OCI-LY7 (cell line): Measurements from ENCODE around the gene SHC1. TPM values are rescaled to one million over a fixed set of nuclear protein-coding genes. Genes with fewer than 3 reads are reported as not detected.

Experiments
- BruUV-seq: library from RNA; stranded (reverse); fragments of 400-500 nt; replicated peaks from 2 replicates; lab custom pipeline; 2021; lab: Mats Ljungman, UMichigan
- CTCF ChIA-PET: fragments of 300-600 bp; sonication (Branson Sonifier 250); formaldehyde crosslinking; loops from one replicate; lab custom pipeline; 2022; ENCODE audit warnings: antibody characterized with exemption; ENCODE audit not compliant: unreplicated experiment; lab: Charles Lee
- POLR2A ChIA-PET: fragments of 300-600 bp; sonication (Branson Sonifier 250); formaldehyde crosslinking; loops from one replicate; lab custom pipeline; 2022; ENCODE audit warnings: antibody characterized with exemption; lab: Charles Lee
- DNase-seq: peaks from one replicate; pipeline ENCODE4 v3.0.0-alpha.2; 2015; ENCODE audit warnings: low spot score
- H2AFZ ChIP-seq: fragments of 200-600 bp; sonication (generic), shearing (Covaris generic); 2 replicates; pipeline ENCODE4 v1.6.1; 2014; ENCODE audit warnings: mild to moderate bottlenecking, antibody characterized with exemption, low read length, moderate library complexity
- H3K27ac ChIP-seq: fragments of 200-600 bp; sonication (generic); 2 replicates; pipeline ENCODE4 v1.5.1; 2014; ENCODE audit warnings: mixed run types, low read depth, mild to moderate bottlenecking, moderate library complexity, low read length, inconsistent platforms; ENCODE audit not compliant: poor library complexity, severe bottlenecking
- H3K36me3 ChIP-seq: fragments of 200-600 bp; sonication (generic); 2 replicates; pipeline ENCODE4 v1.6.1; 2014; ENCODE audit warnings: mild to moderate bottlenecking, antibody characterized with exemption, low read length, moderate library complexity, mixed read lengths; ENCODE audit not compliant: insufficient read depth
- H3K4me1 ChIP-seq: fragments of 200-600 bp; sonication (generic); 2 replicates; pipeline ENCODE4 v1.5.1; 2014; ENCODE audit warnings: mild to moderate bottlenecking, low read length; ENCODE audit not compliant: insufficient read depth, poor library complexity, severe bottlenecking
- H3K4me2 ChIP-seq: fragments of 200-600 bp; sonication (generic); 2 replicates; pipeline ENCODE4 v1.6.1; 2014; ENCODE audit warnings: mild to moderate bottlenecking, low read length
- H3K4me3 ChIP-seq: fragments of 200-600 bp; sonication (generic); 2 replicates; pipeline ENCODE4 v1.5.1; 2014; ENCODE audit warnings: mild to moderate bottlenecking, low read depth, low read length; ENCODE audit not compliant: poor library complexity, severe bottlenecking
- H3K79me2 ChIP-seq: fragments of 200-600 bp; sonication (generic); 2 replicates; pipeline ENCODE4 v1.6.1; 2016; ENCODE audit warnings: low read depth, mild to moderate bottlenecking, low read length, moderate library complexity, mixed read lengths; ENCODE audit not compliant: insufficient read depth
- H3K9me2 ChIP-seq: fragments of 200-600 bp; sonication (generic); 2 replicates; pipeline ENCODE4 v1.6.1; 2016; ENCODE audit warnings: mild to moderate bottlenecking, low read length, mixed read lengths; ENCODE audit not compliant: insufficient read depth
- H3K9me3 ChIP-seq: fragments of 200-600 bp; sonication (generic); 2 replicates; pipeline ENCODE4 v1.6.1; 2014; ENCODE audit warnings: mild to moderate bottlenecking, mixed run types, low read length, mixed read lengths
- H4K20me1 ChIP-seq: fragments of 200-600 bp; sonication (generic); 2 replicates; pipeline ENCODE4 v1.6.1; 2014; ENCODE audit warnings: mild to moderate bottlenecking, antibody characterized with exemption, low read length, moderate library complexity, mixed read lengths; ENCODE audit not compliant: insufficient read depth
- EZH2phosphoT487 ChIP-seq: fragments of 200-600 bp; sonication (generic); IDR thresholded peaks from 2 replicates; pipeline ENCODE4 v1.6.1; 2018; ENCODE audit warnings: low read depth, borderline replicate concordance, mild to moderate bottlenecking, mixed run types, antibody characterized with exemption, low read length, moderate library complexity, mixed read lengths
- intact Hi-C: fragments of 100-400 bp; cut with micrococcal nuclease; formaldehyde crosslinking; loops from one replicate; pipeline ENCODE4 v1.10.0; 2022; ENCODE audit not compliant: unreplicated experiment
- total RNA-seq, 2 experiments: library from RNA; depleted of rRNA in 1 of 2; stranded (reverse); fragments of >200 nt in 1 of 2; shearing (Covaris generic) in 1 of 2; gene quantifications; 2 replicates each; pipeline ENCODE4 v1.2.3, GENCODE V29; 2014 to 2022
- TF ChIP-seq, protein P1 (sequence below): fragments of 200-600 bp; sonication (generic); conservative IDR thresholded peaks from 2 replicates; pipeline ENCODE4 v1.5.1; 2014; ENCODE audit warnings: mild to moderate bottlenecking, antibody characterized with exemption, low read length, moderate library complexity, mixed read lengths

SHC1 gene
- total RNA-seq, 2 experiments from 2014 or later, result 37.6 to 77.4 TPM

DNA sequence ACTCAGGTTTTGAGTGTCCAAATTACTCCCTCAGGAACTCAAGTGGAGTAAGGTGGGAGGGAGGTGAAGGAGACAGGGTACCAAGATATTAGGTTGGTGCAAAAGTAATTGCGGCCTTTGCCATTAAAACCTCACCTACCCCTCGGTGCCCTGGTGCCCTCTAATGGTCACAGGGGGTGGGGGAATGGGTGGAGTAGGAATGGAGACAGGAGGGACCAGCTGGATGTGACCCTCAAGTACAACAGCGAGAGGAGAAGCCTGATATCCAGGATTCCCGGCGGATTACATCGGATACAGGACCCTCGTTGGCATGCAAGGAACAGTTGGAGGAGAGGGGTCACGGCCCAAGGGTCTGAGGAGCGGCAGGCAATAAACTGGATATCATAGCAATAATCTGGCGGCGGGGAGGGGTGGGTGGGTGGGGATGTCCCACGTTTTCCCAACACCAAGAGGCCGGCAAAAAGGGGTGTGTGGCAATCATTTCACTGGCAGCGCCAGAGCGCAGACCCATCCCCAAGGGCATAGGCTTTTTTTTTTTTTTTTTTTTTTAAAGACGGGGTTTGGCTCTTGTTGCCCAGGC lies 27.7 kb upstream of the SHC1 start:
- CTCF ChIA-PET, result interaction anchor here (0.6 to 1.1 kb wide), 4 partner anchors 10 to 63 kb away, joined by 4 to 11 read pairs (median 6); no protein-coding TSS in a partner anchor
- Histone ChIP-seq H3K4me2 (peak overlapping the region; percentile 79), H3K79me2 (peaks cover 6% of the 10 kb centered on the region; the same call in 1 of the 2 replicates), H3K4me3 (peak overlapping the region; percentile 71), H3K4me1 (peaks cover 53% of the 10 kb centered on the region), H2AFZ (no peak overlapping the region), H3K36me3 (peaks cover 5% of the 10 kb centered on the region; the same call in 1 of the 2 replicates), H3K9me2 (no peaks in the 10 kb centered on the region), H3K9me3 (no peaks in the 10 kb centered on the region), H4K20me1 (no peaks in the 10 kb centered on the region), H3K27ac (peak overlapping the region; percentile 92)
- no peak for DNase-seq
- TF ChIP-seq EZH2phosphoT487, result no peak
- TF ChIP-seq, protein P1, sequence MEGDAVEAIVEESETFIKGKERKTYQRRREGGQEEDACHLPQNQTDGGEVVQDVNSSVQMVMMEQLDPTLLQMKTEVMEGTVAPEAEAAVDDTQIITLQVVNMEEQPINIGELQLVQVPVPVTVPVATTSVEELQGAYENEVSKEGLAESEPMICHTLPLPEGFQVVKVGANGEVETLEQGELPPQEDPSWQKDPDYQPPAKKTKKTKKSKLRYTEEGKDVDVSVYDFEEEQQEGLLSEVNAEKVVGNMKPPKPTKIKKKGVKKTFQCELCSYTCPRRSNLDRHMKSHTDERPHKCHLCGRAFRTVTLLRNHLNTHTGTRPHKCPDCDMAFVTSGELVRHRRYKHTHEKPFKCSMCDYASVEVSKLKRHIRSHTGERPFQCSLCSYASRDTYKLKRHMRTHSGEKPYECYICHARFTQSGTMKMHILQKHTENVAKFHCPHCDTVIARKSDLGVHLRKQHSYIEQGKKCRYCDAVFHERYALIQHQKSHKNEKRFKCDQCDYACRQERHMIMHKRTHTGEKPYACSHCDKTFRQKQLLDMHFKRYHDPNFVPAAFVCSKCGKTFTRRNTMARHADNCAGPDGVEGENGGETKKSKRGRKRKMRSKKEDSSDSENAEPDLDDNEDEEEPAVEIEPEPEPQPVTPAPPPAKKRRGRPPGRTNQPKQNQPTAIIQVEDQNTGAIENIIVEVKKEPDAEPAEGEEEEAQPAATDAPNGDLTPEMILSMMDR, result peak; percentile 69
- POLR2A ChIA-PET, result interaction anchor here (0.6 to 1.5 kb wide), 2 partner anchors 15 to 18 kb away, joined by 3 to 4 read pairs; partner anchors contain the start of gene FLAD1
- intact Hi-C loops, result no loop called here
- no TSS peak for BruUV-seq

DNA sequence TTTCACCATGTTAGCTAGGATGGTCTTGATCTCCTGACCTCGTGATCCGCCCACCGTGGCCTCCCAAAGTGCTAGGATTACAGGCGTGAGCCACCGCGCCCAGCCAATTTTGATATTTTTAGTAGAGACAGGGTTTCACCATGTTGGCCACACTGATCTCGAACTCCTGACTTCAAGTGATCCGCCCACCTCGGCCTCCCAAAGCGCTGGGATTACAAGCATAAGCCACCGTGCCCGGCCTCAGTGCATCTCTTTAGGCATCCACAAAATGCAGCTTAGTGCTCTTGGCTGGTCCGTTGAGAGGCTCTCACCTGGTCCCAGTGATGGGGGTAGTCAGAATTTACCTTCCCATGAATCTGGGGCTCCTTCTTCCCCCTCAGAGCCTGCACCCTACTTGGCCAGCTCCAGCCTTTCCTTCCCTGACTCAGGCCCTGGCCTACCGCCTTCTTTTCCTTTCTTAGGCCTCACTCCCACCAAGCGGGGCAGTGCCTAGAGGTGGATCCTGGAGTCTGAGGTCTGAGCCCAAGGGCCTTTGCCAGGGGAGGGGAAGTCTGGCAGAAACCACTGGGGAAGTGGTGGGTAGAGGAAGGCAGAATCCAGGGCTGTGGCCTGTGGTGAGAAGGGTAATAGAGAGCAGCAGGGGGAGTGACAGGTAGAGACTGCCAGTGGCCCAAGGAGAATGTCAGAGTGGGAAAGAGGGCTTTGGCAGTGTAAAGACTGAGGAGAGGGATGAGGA lies 26.6 kb upstream of the SHC1 start:
- ChIA-PET POLR2A (interaction anchor here (0.6 to 0.7 kb wide), 2 partner anchors 86 to 1172 kb away, joined by 3 read pairs; no protein-coding TSS in a partner anchor), CTCF (no interaction called here)
- H3K79me2 ChIP-seq, result no peaks in the 10 kb centered on the region
- H3K27ac ChIP-seq, result no peak overlapping the region
- TF ChIP-seq EZH2phosphoT487, result no peak
- TF ChIP-seq, protein P1, result no peak
- intact Hi-C loops, result no loop called here
- H2AFZ ChIP-seq, result no peak overlapping the region
- no peaks in the 10 kb centered on the region for H3K9me2 ChIP-seq
- H3K36me3 ChIP-seq, result peaks cover 8% of the 10 kb centered on the region; the same call in 1 of the 2 replicates
- H4K20me1 ChIP-seq, result no peaks in the 10 kb centered on the region
- H3K4me2 ChIP-seq, result no peak overlapping the region
- no peaks in the 10 kb centered on the region for H3K9me3 ChIP-seq
- H3K4me3 ChIP-seq, result no peak overlapping the region
- H3K4me1 ChIP-seq, result peaks cover 53% of the 10 kb centered on the region
- no TSS peak for BruUV-seq
- no peak for DNase-seq
